ENCODE results near the gene SLC22A23.

DNA sequence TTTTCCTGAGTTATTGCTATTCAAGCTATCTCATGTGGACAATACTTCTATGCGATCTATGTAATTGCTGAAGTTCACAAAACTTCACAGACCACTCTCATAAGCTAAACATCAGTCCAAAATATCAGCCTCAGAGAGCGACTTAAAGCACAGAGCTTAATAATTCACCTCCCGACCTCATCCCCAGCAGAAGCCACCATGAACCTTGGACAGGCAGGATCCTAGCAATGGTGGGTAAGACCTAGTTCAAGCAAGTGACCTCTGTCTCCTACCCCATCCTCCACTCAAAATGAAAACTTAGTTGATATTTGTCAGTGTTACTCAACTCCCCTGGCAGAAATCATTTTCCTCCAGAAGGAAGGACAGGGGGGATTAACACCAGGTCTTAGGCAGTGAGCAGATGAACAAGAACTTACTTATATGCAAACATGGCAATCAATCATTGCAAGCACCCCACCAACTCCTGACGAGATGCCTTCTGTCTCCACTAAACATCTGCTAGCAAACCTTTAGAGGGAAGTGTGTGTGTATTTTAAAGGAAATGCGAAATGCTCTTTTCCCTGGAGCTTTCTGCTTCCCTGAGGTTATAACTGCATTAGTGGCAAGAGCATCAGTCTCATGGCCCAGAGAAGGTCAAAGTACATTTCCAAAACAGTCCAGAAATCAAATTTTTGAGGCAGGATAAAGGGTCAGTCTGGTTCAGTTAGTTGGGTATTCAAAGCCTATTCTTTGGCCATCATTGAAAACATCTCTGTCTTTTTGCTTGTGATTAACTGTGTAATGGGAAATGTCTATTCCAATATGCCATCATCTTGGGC is 90.0 kb downstream of the SLC22A23 start:
- TF ChIP-seq, protein P1, sequence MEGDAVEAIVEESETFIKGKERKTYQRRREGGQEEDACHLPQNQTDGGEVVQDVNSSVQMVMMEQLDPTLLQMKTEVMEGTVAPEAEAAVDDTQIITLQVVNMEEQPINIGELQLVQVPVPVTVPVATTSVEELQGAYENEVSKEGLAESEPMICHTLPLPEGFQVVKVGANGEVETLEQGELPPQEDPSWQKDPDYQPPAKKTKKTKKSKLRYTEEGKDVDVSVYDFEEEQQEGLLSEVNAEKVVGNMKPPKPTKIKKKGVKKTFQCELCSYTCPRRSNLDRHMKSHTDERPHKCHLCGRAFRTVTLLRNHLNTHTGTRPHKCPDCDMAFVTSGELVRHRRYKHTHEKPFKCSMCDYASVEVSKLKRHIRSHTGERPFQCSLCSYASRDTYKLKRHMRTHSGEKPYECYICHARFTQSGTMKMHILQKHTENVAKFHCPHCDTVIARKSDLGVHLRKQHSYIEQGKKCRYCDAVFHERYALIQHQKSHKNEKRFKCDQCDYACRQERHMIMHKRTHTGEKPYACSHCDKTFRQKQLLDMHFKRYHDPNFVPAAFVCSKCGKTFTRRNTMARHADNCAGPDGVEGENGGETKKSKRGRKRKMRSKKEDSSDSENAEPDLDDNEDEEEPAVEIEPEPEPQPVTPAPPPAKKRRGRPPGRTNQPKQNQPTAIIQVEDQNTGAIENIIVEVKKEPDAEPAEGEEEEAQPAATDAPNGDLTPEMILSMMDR (IDR thresholded peaks at IDR 0.05; ENCODE audit: borderline replicate concordance, extremely low read depth, low read length, poor library complexity, severe bottlenecking): no peak
- TF ChIP-seq EZH2 (IDR thresholded peaks at IDR 0.05; ENCODE audit: borderline replicate concordance, low read depth, low read length, severe bottlenecking): no peak

Data from DND-41 (cell line).